DOHH2 (cell line): ENCODE results near the gene CSNK2A1.

Source experiments
- CTCF ChIP-seq: fragments of 200-600 bp; sonication (generic); IDR thresholded peaks from one replicate; pipeline ENCODE4 v1.5.1; 2014; ENCODE audit warnings: antibody characterized with exemption, mild to moderate bottlenecking, low read depth, low read length; ENCODE audit not compliant: poor library complexity, severe bottlenecking
- EZH2phosphoT487 ChIP-seq: fragments of 200-600 bp; sonication (generic); IDR thresholded peaks from 2 replicates; pipeline ENCODE4 v1.6.1; 2017; ENCODE audit warnings: borderline replicate concordance, mild to moderate bottlenecking, antibody characterized with exemption, low read length, moderate library complexity, mixed read lengths

- TF ChIP-seq CTCF, result no peak
- no peak for TF ChIP-seq EZH2phosphoT487
Observed at GRCh38 chr20:435558-435957, 108.0 kb downstream of the CSNK2A1 start.
